HEK293T (cell line): ENCODE measurements around the gene PAK4.

ENCODE experiments used
- ARNT ChIP-seq: fragments of 450-650 bp; IDR thresholded peaks from 2 replicates; pipeline ENCODE4 v1.6.1; 2017; ENCODE audit warnings: mild to moderate bottlenecking
- BHLHE40 ChIP-seq: fragments of 450-650 bp; IDR thresholded peaks from 2 replicates; pipeline ENCODE4 v1.6.1; 2016; ENCODE audit warnings: mild to moderate bottlenecking, moderate library complexity, borderline replicate concordance
- ELF4 ChIP-seq: fragments of 450-650 bp; IDR thresholded peaks from 2 replicates; pipeline ENCODE4 v1.6.1; 2017; ENCODE audit warnings: antibody characterized with exemption
- FOXA1 ChIP-seq: fragments of 450-650 bp; IDR thresholded peaks from 2 replicates; pipeline ENCODE4 v1.6.1; 2016; ENCODE audit warnings: mild to moderate bottlenecking
- FOXK2 ChIP-seq: fragments of 450-650 bp; IDR thresholded peaks from 2 replicates; pipeline ENCODE4 v1.6.1; 2016; ENCODE audit warnings: mild to moderate bottlenecking
- FOXM1 ChIP-seq: fragments of 450-650 bp; IDR thresholded peaks from 2 replicates; pipeline ENCODE4 v1.6.1; 2017; ENCODE audit warnings: mild to moderate bottlenecking, borderline replicate concordance
- NFRKB ChIP-seq: fragments of 450-650 bp; IDR thresholded peaks from 2 replicates; pipeline ENCODE4 v1.6.1; 2016; ENCODE audit warnings: mild to moderate bottlenecking, moderate library complexity
- SP1 ChIP-seq: fragments of 450-650 bp; IDR thresholded peaks from 2 replicates; pipeline ENCODE4 v1.6.1; 2017
- SUZ12 ChIP-seq: fragments of 450-650 bp; IDR thresholded peaks from 2 replicates; pipeline ENCODE4 v1.6.1; 2016; ENCODE audit warnings: mild to moderate bottlenecking
- TARDBP ChIP-seq: fragments of 450-650 bp; IDR thresholded peaks from 2 replicates; pipeline ENCODE4 v1.6.1; 2016

DNA sequence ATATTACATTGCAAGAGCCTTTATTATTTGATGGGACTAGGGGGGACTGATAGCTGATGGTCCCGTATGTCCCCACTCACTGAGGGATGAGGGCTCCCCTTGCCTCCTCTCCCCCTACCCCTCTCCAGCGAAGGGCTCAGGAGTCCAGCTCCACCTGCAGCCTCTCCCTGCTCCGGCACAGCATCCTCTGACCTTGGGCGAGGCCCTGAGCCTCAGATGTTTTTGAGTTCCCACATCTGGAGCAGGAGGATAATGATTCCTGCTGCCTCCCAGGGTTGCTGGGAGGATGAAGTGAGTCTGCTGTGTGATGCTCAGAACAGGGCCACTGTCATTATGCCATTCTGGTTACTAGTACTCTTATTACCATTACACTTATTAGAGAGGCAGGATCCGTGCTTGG lies 15.0 kb downstream of the PAK4 start:
- TF ChIP-seq FOXK2 (no peak), ELF4 (no peak), SP1 (no peak), FOXM1 (no peak), BHLHE40 (no peak), NFRKB (no peak), TARDBP (no peak), SUZ12 (no peak), ARNT (no peak), FOXA1 (no peak)
